ENCODE results near the gene DPF3. TPM values are rescaled to one million over a fixed set of nuclear protein-coding genes. Genes with fewer than 3 reads are reported as not detected.

DPF3 gene
- total and polyA plus RNA-seq, 2 donors (not counting 1 experiment from before 2014, with no cell fraction given) = 3.4 to 10.2 TPM

DNA sequence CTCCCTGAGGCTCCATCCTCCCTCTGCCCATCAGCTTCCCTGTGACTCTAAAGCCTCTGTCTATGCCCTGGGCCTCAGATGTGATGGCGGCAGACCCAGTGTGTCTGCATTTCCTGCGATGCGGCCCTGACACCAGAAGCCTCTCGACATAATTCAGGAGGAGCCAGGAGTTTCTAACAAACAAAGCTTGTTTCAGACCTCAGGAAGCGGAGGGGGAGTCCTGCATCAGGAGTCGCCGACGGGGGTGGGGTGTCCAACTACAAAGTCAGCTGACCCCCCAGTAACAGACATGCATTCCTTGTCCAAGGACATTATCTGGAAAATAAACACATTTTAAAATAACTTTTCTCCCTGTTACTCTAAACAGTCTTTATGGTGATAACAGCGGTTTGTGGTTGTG, 167.5 kb downstream of the DPF3 start:
- H4K20me1 ChIP-seq (ENCODE audit: control insufficient read depth, insufficient read depth, low read length, poor library complexity, severe bottlenecking) = no peaks in the 10 kb centered on the region
- H3K4me2 ChIP-seq (replicated peaks; ENCODE audit: low read depth, low read length, poor library complexity, severe bottlenecking) = no peak overlapping the region
- Mint-ChIP-seq H3K4me1 (peaks cover 10% of the 10 kb centered on the region), H3K27ac (no peak overlapping the region), H3K9me3 (ENCODE audit: insufficient read depth) (no peaks in the 10 kb centered on the region), H3K27me3 (no peaks in the 10 kb centered on the region), H3K4me3 (no peak overlapping the region)
- peaks cover 0 to 7% of the 10 kb centered on the region in 2 donors for H3K4me1 ChIP-seq (ENCODE audit: control insufficient read depth in 2 of 2, insufficient read depth in 2 of 2, low read length in 2 of 2)
- intact Hi-C loops (cut with micrococcal nuclease) = no loop called here
- H3K27ac ChIP-seq (ENCODE audit: low read length in 2 of 2) = no peak overlapping the region
- H2AFZ ChIP-seq (ENCODE audit: insufficient read depth, low read depth, low read length, poor library complexity, severe bottlenecking) = no peak overlapping the region
- ChIA-PET POLR2A (no interaction called here), CTCF (interaction anchor here (1.2 kb wide), 1 partner anchor 31 kb away, joined by 3 read pairs; no protein-coding TSS in a partner anchor)
- no peaks in the 10 kb centered on the region for H3K9me3 ChIP-seq (ENCODE audit: control extremely low read depth in 1 of 3, control insufficient read depth in 2 of 3, insufficient read depth in 1 of 3, low read length in 2 of 3)
- DNase-seq (no peak), ATAC-seq (ENCODE audit: low read depth) (no peak)
- no peaks in the 10 kb centered on the region for H3K79me2 ChIP-seq (ENCODE audit: control insufficient read depth, insufficient read depth, low read length)
- no peak overlapping the region for H3K4me3 ChIP-seq (ENCODE audit: control extremely low read depth in 1 of 5, extremely low read depth in 1 of 5, insufficient read depth in 1 of 5, low read depth in 2 of 5, low read length in 4 of 5)
- TF ChIP-seq EZH2 (IDR thresholded peaks at IDR 0.05; ENCODE audit: borderline replicate concordance, insufficient read depth, low read depth, low read length, poor library complexity, severe bottlenecking) = no peak
- TF ChIP-seq, protein P1, sequence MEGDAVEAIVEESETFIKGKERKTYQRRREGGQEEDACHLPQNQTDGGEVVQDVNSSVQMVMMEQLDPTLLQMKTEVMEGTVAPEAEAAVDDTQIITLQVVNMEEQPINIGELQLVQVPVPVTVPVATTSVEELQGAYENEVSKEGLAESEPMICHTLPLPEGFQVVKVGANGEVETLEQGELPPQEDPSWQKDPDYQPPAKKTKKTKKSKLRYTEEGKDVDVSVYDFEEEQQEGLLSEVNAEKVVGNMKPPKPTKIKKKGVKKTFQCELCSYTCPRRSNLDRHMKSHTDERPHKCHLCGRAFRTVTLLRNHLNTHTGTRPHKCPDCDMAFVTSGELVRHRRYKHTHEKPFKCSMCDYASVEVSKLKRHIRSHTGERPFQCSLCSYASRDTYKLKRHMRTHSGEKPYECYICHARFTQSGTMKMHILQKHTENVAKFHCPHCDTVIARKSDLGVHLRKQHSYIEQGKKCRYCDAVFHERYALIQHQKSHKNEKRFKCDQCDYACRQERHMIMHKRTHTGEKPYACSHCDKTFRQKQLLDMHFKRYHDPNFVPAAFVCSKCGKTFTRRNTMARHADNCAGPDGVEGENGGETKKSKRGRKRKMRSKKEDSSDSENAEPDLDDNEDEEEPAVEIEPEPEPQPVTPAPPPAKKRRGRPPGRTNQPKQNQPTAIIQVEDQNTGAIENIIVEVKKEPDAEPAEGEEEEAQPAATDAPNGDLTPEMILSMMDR (IDR thresholded peaks at IDR 0.05) = no peak
- WGBS (ENCODE audit: insufficient coverage) = 81% methylated on average over 8 of the region's 9 CpGs
- no peaks in the 10 kb centered on the region for H3K27me3 ChIP-seq (replicated peaks in 1 of 4; ENCODE audit: control extremely low read depth in 1 of 4, control insufficient read depth in 3 of 4, insufficient read depth in 4 of 4, low read length in 3 of 4)
- no peak overlapping the region for H3K9ac ChIP-seq (ENCODE audit: low read length)
- peaks cover 0 to 22% of the 10 kb centered on the region in 2 experiments for H3K36me3 ChIP-seq (replicated peaks in 1 of 2; ENCODE audit: control extremely low read depth in 1 of 2, control insufficient read depth in 1 of 2, extremely low read depth in 1 of 2, insufficient read depth in 2 of 2, low read length in 1 of 2)

DNA sequence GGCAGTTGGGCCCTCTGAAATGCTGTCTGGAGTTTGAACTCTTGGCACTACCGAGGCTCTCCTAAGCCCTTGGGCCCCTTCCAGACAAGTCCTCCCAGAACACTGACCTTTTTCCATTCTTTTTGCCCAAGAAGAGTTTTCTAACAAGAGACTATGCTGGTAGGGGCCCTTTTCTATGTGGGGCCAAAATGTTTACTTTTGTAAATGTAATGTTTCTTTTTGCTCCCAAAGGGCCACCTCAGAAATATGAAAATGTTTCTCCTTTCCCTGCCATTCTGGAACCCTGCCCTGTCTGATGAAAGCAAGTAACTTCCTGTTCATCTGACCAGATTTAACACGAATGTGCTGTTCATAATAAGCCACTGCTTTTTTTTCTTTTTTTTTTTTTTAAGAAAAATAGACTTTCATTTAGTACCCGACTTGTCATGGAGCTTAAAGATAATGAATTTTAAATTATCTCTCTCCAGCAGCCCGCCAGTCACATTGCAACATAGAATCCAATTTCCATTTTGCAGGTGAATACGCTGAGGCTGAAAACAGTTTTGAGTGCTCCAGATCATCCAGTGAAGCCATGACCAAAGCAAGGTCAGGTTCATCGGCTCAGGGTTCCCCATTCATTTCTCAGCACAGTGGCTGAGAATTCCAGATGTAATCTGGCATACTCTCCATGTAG, 169.9 kb downstream of the DPF3 start:
- peaks cover 16% of the 10 kb centered on the region for H3K4me1 Mint-ChIP-seq
- ATAC-seq (ENCODE audit: low read depth) = no peak

More for the DNA sequence above, 169.9 kb downstream of the DPF3 start:
- ChIA-PET POLR2A (no interaction called here), CTCF (no interaction called here)
- no peak overlapping the region for H2AFZ ChIP-seq (ENCODE audit: insufficient read depth, low read depth, low read length, poor library complexity, severe bottlenecking)
- no peak overlapping the region for H3K4me2 ChIP-seq (replicated peaks; ENCODE audit: low read depth, low read length, poor library complexity, severe bottlenecking)
- H3K79me2 ChIP-seq (ENCODE audit: control insufficient read depth, insufficient read depth, low read length) = no peaks in the 10 kb centered on the region
- whole genome bisulfite sequencing (ENCODE audit: insufficient coverage) = 38% methylated on average over 1 of the region's 6 CpGs
- TF ChIP-seq EZH2 (IDR thresholded peaks at IDR 0.05; ENCODE audit: borderline replicate concordance, insufficient read depth, low read depth, low read length, poor library complexity, severe bottlenecking) = no peak
- TF ChIP-seq, protein P1 (IDR thresholded peaks at IDR 0.05) = no peak
- Mint-ChIP-seq H3K4me3 (no peak overlapping the region), H3K27ac (no peak overlapping the region), H3K27me3 (no peaks in the 10 kb centered on the region), H3K9me3 (ENCODE audit: insufficient read depth) (no peaks in the 10 kb centered on the region)
- H3K4me3 ChIP-seq (ENCODE audit: control extremely low read depth in 1 of 5, extremely low read depth in 1 of 5, insufficient read depth in 1 of 5, low read depth in 2 of 5, low read length in 4 of 5) = no peak overlapping the region
- peaks cover 0 to 7% of the 10 kb centered on the region in 2 donors for H3K4me1 ChIP-seq (ENCODE audit: control insufficient read depth in 2 of 2, insufficient read depth in 2 of 2, low read length in 2 of 2)
- no peaks in the 10 kb centered on the region for H3K9me3 ChIP-seq (ENCODE audit: control extremely low read depth in 1 of 3, control insufficient read depth in 2 of 3, insufficient read depth in 1 of 3, low read length in 2 of 3)
- peaks cover 0 to 13% of the 10 kb centered on the region in 2 experiments for H3K36me3 ChIP-seq (replicated peaks in 1 of 2; ENCODE audit: control extremely low read depth in 1 of 2, control insufficient read depth in 1 of 2, extremely low read depth in 1 of 2, insufficient read depth in 2 of 2, low read length in 1 of 2)
- no peak overlapping the region for H3K27ac ChIP-seq (ENCODE audit: low read length in 2 of 2)
- intact Hi-C loops (cut with micrococcal nuclease) = no loop called here
- H4K20me1 ChIP-seq (ENCODE audit: control insufficient read depth, insufficient read depth, low read length, poor library complexity, severe bottlenecking) = no peaks in the 10 kb centered on the region
- no peaks in the 10 kb centered on the region for H3K27me3 ChIP-seq (replicated peaks in 1 of 4; ENCODE audit: control extremely low read depth in 1 of 4, control insufficient read depth in 3 of 4, insufficient read depth in 4 of 4, low read length in 3 of 4)
- no peak overlapping the region for H3K9ac ChIP-seq (ENCODE audit: low read length)
- DNase-seq = no peak

All from B cell (primary cell).